Measurements from ENCODE around the gene CD22.
"Not testable (repeated sequence)": the region's sequence is repeated elsewhere in the genome, so short reads cannot be mapped to it uniquely, and the experiment has no call there.

Gene CD22

GRCh38 chr19:35362261-35363000 is 33.4 kb downstream of the CD22 start:
- no peak for DNase-seq

- no peak for DNase-seq
Measured at GRCh38 chr19:35363001-35363590, 34.1 kb downstream of the CD22 start.

- DNase-seq, result no peak
Measured at GRCh38 chr19:35363711-35364425, 34.9 kb downstream of the CD22 start.

GRCh38 chr19:35365303-35365702 is 36.3 kb downstream of the CD22 start:
- DNase-seq, result no peak

- no peak for DNase-seq
Measured at GRCh38 chr19:35368378-35368777, 39.4 kb downstream of the CD22 start.

- DNase-seq, result no peak
Measured at GRCh38 chr19:35369522-35369921, 40.5 kb downstream of the CD22 start.

- no peak for DNase-seq
Measured at GRCh38 chr19:35370722-35371121, 41.7 kb downstream of the CD22 start, which contains the start of gene GPR42. Gene GPR42 (plus strand): TSS chr19:35371068. CDS start chr19:35371360, 292 bp downstream.

- DNase-seq, result no peak
Measured at GRCh38 chr19:35373492-35373891, 44.5 kb downstream of the CD22 start.

- DNase-seq, result not testable (repeated sequence)
Measured at GRCh38 chr19:35374031-35374430, 45.0 kb downstream of the CD22 start.

- DNase-seq, result no peak
Measured at GRCh38 chr19:35375505-35376307, 46.7 kb downstream of the CD22 start.

- no peak for DNase-seq
Measured at GRCh38 chr19:35377656-35378055, 48.7 kb downstream of the CD22 start.

- DNase-seq, result no peak
Measured at GRCh38 chr19:35378356-35378755, 49.4 kb downstream of the CD22 start.

GRCh38 chr19:35379545-35379944 is 50.6 kb downstream of the CD22 start:
- DNase-seq, result not testable (repeated sequence)

- DNase-seq, result no peak
Measured at GRCh38 chr19:35379992-35380391, 51.0 kb downstream of the CD22 start.

GRCh38 chr19:35380450-35381124 is 51.6 kb downstream of the CD22 start:
- DNase-seq, result no peak

- no peak for DNase-seq
Measured at GRCh38 chr19:35381318-35381717, 52.3 kb downstream of the CD22 start.

- DNase-seq, result no peak
Measured at GRCh38 chr19:35381926-35382325, 52.9 kb downstream of the CD22 start.

GRCh38 chr19:35383536-35383935 is 54.5 kb downstream of the CD22 start:
- DNase-seq, result no peak

- no peak for DNase-seq
Measured at GRCh38 chr19:35388277-35389054, 59.5 kb downstream of the CD22 start.

- no peak for DNase-seq
Measured at GRCh38 chr19:35389192-35389861, 60.3 kb downstream of the CD22 start.

Data from activated effector memory CD4-positive, alpha-beta T cell treated with anti-CD3 and anti-CD28 coated beads, Interleukin-2, amount 50 U/mL, for 16 hours (primary cell).